Measurements from ENCODE around the gene CADPS.

The CADPS gene

GRCh38 chr3:62678841-62679240 is 196.4 kb downstream of the CADPS start:
- no peak for DNase-seq

GRCh38 chr3:62677926-62678325 is 197.3 kb downstream of the CADPS start:
- DNase-seq = no peak

- no peak for DNase-seq
Observed at GRCh38 chr3:62676689-62677271, 198.4 kb downstream of the CADPS start.

- no peak for DNase-seq
Observed at GRCh38 chr3:62675492-62675891, 199.7 kb downstream of the CADPS start.

GRCh38 chr3:62672988-62673313 is 202.3 kb downstream of the CADPS start:
- no peak for DNase-seq

- no peak for DNase-seq
Observed at GRCh38 chr3:62672270-62672987, 202.8 kb downstream of the CADPS start.

GRCh38 chr3:62670351-62670750 is 204.9 kb downstream of the CADPS start:
- DNase-seq = no peak

GRCh38 chr3:62669161-62669560 is 206.1 kb downstream of the CADPS start:
- no peak for DNase-seq

GRCh38 chr3:62667714-62668113 is 207.5 kb downstream of the CADPS start:
- DNase-seq = peak; percentile 60

- DNase-seq = peak; percentile 91
Observed at GRCh38 chr3:62665627-62666437, 209.4 kb downstream of the CADPS start.

GRCh38 chr3:62662677-62663076 is 212.5 kb downstream of the CADPS start:
- DNase-seq = no peak

- DNase-seq = no peak
Observed at GRCh38 chr3:62659660-62660059, 215.6 kb downstream of the CADPS start.

- DNase-seq = no peak
Observed at GRCh38 chr3:62655691-62656063, 219.5 kb downstream of the CADPS start.

- no peak for DNase-seq
Observed at GRCh38 chr3:62655056-62655690, 220.0 kb downstream of the CADPS start.

GRCh38 chr3:62653796-62654195 is 221.4 kb downstream of the CADPS start:
- no peak for DNase-seq

GRCh38 chr3:62647711-62648110 is 227.5 kb downstream of the CADPS start:
- no peak for DNase-seq

- DNase-seq = no peak
Observed at GRCh38 chr3:62644493-62644892, 230.7 kb downstream of the CADPS start.

GRCh38 chr3:62638316-62638715 is 236.9 kb downstream of the CADPS start:
- no peak for DNase-seq

GRCh38 chr3:62636235-62636826 is 238.9 kb downstream of the CADPS start:
- DNase-seq = no peak

GRCh38 chr3:62632510-62633294 is 242.5 kb downstream of the CADPS start:
- DNase-seq = no peak

- no peak for DNase-seq
Observed at GRCh38 chr3:62631488-62631887, 243.7 kb downstream of the CADPS start.

- DNase-seq = no peak
Observed at GRCh38 chr3:62630664-62631063, 244.6 kb downstream of the CADPS start.

Data from islet precursor cell (in vitro differentiated cells).